Astrocyte of the spinal cord (primary cell): Measurements from ENCODE around the gene RABGAP1.

ENCODE experiments used
- DNase-seq: peaks from one replicate; pipeline ENCODE4 v3.0.0; 2011; ENCODE audit warnings: low read depth, low spot score
- H3K4me3 ChIP-seq: 2 replicates; pipeline ENCODE4 v1.5.1; 2011; ENCODE audit warnings: low read depth, mild to moderate bottlenecking, low read length, moderate library complexity
- in situ Hi-C: cut with HindIII; loops from 2 replicates; pipeline ENCODE4 v1.10.0; 2017; ENCODE audit warnings: low sequenced_read_pairs
- TF ChIP-seq, protein P1 (sequence below): IDR thresholded peaks from 2 replicates; pipeline ENCODE4 v1.5.1; 2012; ENCODE audit warnings: low read depth, mild to moderate bottlenecking, low read length, inconsistent platforms

The RABGAP1 gene

GRCh38 chr9:123065196-123065595, 124.4 kb downstream of the RABGAP1 start:
- H3K4me3 ChIP-seq = no peak overlapping the region
- DNase-seq = no peak
- in situ Hi-C loops = no loop called here
- TF ChIP-seq, protein P1, sequence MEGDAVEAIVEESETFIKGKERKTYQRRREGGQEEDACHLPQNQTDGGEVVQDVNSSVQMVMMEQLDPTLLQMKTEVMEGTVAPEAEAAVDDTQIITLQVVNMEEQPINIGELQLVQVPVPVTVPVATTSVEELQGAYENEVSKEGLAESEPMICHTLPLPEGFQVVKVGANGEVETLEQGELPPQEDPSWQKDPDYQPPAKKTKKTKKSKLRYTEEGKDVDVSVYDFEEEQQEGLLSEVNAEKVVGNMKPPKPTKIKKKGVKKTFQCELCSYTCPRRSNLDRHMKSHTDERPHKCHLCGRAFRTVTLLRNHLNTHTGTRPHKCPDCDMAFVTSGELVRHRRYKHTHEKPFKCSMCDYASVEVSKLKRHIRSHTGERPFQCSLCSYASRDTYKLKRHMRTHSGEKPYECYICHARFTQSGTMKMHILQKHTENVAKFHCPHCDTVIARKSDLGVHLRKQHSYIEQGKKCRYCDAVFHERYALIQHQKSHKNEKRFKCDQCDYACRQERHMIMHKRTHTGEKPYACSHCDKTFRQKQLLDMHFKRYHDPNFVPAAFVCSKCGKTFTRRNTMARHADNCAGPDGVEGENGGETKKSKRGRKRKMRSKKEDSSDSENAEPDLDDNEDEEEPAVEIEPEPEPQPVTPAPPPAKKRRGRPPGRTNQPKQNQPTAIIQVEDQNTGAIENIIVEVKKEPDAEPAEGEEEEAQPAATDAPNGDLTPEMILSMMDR = no peak

DNA sequence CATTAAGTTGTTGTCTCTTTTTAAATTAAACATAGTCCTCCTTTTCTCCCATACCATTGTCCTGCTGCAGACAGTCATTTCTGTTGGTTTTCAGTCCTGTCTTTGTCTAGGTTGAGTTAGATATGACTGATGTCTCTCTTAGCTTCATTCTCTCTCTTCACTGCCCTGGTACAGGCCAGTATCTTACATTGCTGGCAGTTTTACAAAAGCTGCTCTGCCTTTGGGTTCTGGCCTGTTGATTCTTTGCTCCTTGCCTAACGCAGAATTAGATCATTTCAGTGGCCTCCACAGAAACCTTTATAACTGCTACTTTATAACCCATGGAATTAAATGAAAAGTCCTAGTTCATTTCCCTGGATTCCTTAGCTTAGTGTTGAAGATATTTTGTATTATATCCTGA, 126.3 kb downstream of the RABGAP1 start:
- TF ChIP-seq, protein P1 = no peak
- no peak for DNase-seq
- H3K4me3 ChIP-seq = no peak overlapping the region
- in situ Hi-C loops = no loop called here

- peak; percentile 95 for DNase-seq
- in situ Hi-C loops = no loop called here
- TF ChIP-seq, protein P1 = no peak
- H3K4me3 ChIP-seq = no peak overlapping the region
Observed at GRCh38 chr9:123069010-123069481, 128.2 kb downstream of the RABGAP1 start.

- H3K4me3 ChIP-seq = no peak overlapping the region
- in situ Hi-C loops = no loop called here
- no peak for DNase-seq
- TF ChIP-seq, protein P1 = no peak
Observed at GRCh38 chr9:123070198-123070597, 129.4 kb downstream of the RABGAP1 start.

DNA sequence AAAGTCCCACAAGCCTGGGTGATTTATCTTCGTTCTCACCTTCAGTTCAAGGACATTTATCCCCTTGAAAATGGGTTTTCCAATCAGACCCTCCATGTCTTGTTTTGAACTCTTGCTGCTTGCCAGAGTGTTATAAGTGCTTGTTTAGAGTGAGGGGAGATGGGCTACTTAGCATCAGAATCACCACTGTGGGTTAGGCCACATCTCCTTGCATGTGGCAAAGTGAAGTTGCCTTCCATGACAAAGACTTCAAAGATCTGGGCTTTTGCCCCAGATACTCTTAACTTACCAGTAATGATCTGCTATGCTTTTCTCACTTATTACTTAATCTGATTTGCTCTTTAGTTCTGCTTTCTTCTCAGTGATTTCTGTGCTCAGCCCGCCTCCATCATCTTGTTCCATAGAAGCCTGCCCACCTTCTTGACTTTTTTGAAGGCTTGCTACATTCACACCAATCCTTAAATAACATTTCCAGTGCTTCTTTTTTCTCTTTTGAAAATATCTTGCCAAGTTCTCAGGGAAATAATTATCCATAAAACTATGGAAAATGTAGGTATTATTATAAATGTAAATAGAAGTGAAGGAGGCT, 131.7 kb downstream of the RABGAP1 start:
- no peak for DNase-seq
- in situ Hi-C loops = no loop called here
- H3K4me3 ChIP-seq = no peak overlapping the region
- TF ChIP-seq, protein P1 = no peak

GRCh38 chr9:123073441-123073840, 132.6 kb downstream of the RABGAP1 start:
- no peak for DNase-seq
- TF ChIP-seq, protein P1 = no peak
- no peak overlapping the region for H3K4me3 ChIP-seq
- in situ Hi-C loops = no loop called here
